HepG2 (cell line): Measurements from ENCODE around the gene CD19. TPM values are rescaled to one million over a fixed set of nuclear protein-coding genes. Genes with fewer than 3 reads are reported as not detected.

Experiments used
- ARNT ChIP-seq: fragments of 450-650 bp; IDR thresholded peaks from 2 replicates; pipeline ENCODE4 v1.6.1; 2017
- ATRX ChIP-seq: sonication (generic); formaldehyde crosslinking; IDR thresholded peaks from 2 replicates; pipeline ENCODE4 v1.4.0; 2020; ENCODE audit warnings: missing genetic modification reagents, borderline replicate concordance
- CBX1 ChIP-seq: IDR thresholded peaks from one replicate; pipeline ENCODE4 v1.6.1; 2016; ENCODE audit warnings: antibody characterized with exemption, low read depth
- DNMT3B ChIP-seq: conservative IDR thresholded peaks from 2 replicates; pipeline ENCODE4 v1.6.1; 2016; ENCODE audit warnings: missing biosample characterization, control low read depth
- DPF2 ChIP-seq: sonication (generic); formaldehyde crosslinking; IDR thresholded peaks from 2 replicates; pipeline ENCODE4 v1.4.0; 2020; ENCODE audit warnings: mild to moderate bottlenecking, low read depth, missing genetic modification reagents, borderline replicate concordance
- ETV5 ChIP-seq: IDR thresholded peaks from 2 replicates; pipeline ENCODE4 v1.6.1; 2018; ENCODE audit warnings: missing biosample characterization, missing genetic modification reagents, inconsistent platforms, borderline replicate concordance
- FOXJ3 ChIP-seq: sonication (generic); formaldehyde crosslinking; IDR thresholded peaks from 2 replicates; pipeline ENCODE4 v1.4.0; 2020; ENCODE audit warnings: missing genetic modification reagents, mild to moderate bottlenecking, borderline replicate concordance
- HNF4G ChIP-seq, 2 experiments: sonication (generic) in 1 of 2; formaldehyde crosslinking in 1 of 2; IDR thresholded peaks; 2 replicates each; pipeline versions ENCODE4 v1.4.0 to v1.6.1; 2011 to 2020; ENCODE audit warnings: borderline replicate concordance in 2 of 2, low read depth in 2 of 2, mild to moderate bottlenecking in 2 of 2, low read length in 1 of 2, missing genetic modification reagents in 1 of 2, moderate library complexity in 1 of 2
- RAD21 ChIP-seq: fragments of 450-650 bp; formaldehyde crosslinking; IDR thresholded peaks from 2 replicates; pipeline ENCODE4 v1.5.0; 2020; ENCODE audit warnings: mild to moderate bottlenecking
- TBP ChIP-seq: sonication (generic); formaldehyde crosslinking; IDR thresholded peaks from 2 replicates; pipeline ENCODE4 v1.5.0; 2020; ENCODE audit warnings: missing genetic modification reagents
- ZBTB39 ChIP-seq: sonication (generic); formaldehyde crosslinking; IDR thresholded peaks from 2 replicates; pipeline ENCODE4 v1.5.0; 2020; ENCODE audit warnings: missing genetic modification reagents
- ZIK1 ChIP-seq: sonication (generic); formaldehyde crosslinking; IDR thresholded peaks from 2 replicates; pipeline ENCODE4 v1.5.0; 2020; ENCODE audit warnings: mild to moderate bottlenecking, low read depth, missing genetic modification reagents, borderline replicate concordance
- ZNF232 ChIP-seq: sonication (generic); formaldehyde crosslinking; IDR thresholded peaks from 2 replicates; pipeline ENCODE4 v1.4.0; 2020; ENCODE audit warnings: missing genetic modification reagents, borderline replicate concordance
- ZNF292 ChIP-seq: sonication (generic); formaldehyde crosslinking; IDR thresholded peaks from 2 replicates; pipeline ENCODE4 v1.8.1; 2022; ENCODE audit warnings: mild to moderate bottlenecking, low read depth, missing genetic modification reagents, borderline replicate concordance
- ZNF343 ChIP-seq: sonication (generic); formaldehyde crosslinking; IDR thresholded peaks from 2 replicates; pipeline ENCODE4 v1.4.0; 2020; ENCODE audit warnings: mild to moderate bottlenecking, missing genetic modification reagents
- ZNF460 ChIP-seq: sonication (generic); formaldehyde crosslinking; IDR thresholded peaks from 2 replicates; pipeline ENCODE4 v1.5.1; 2020; ENCODE audit warnings: missing genetic modification reagents, mild to moderate bottlenecking, borderline replicate concordance
- ZNF580 ChIP-seq: IDR thresholded peaks from 2 replicates; pipeline ENCODE4 v1.6.1; 2016; ENCODE audit warnings: low read depth, borderline replicate concordance
- ZNF761 ChIP-seq: sonication (generic); formaldehyde crosslinking; conservative IDR thresholded peaks from 2 replicates; pipeline ENCODE4 v1.4.0; 2020; ENCODE audit warnings: mild to moderate bottlenecking, missing genetic modification reagents
- ZNF792 ChIP-seq: IDR thresholded peaks from 2 replicates; pipeline ENCODE4 v1.6.1; 2016
- ZZZ3 ChIP-seq: sonication (generic); formaldehyde crosslinking; IDR thresholded peaks from 2 replicates; pipeline ENCODE4 v1.4.0; 2020; ENCODE audit warnings: missing genetic modification reagents, mild to moderate bottlenecking, borderline replicate concordance
- polyA plus RNA-seq, 8 experiments: library from polyadenylated mRNA; depleted of rRNA in 3 of 8; stranded (reverse) in 7 of 8; unstranded in 1 of 8; fragments of >200 nt; fragmentation: Illumina TruSeq in 4 of 8; extraction: Trizol in 4 of 8; gene quantifications; 2 replicates each; pipeline versions ENCODE4 v1.2.1 to v1.2.3, GENCODE V29; 2011 to 2016; ENCODE audit warnings: low read depth in 4 of 8, missing spikeins in 1 of 8, mixed read lengths in 1 of 8; ENCODE audit not compliant: insufficient read depth in 1 of 8
- total RNA-seq, 5 experiments: library from RNA; depleted of rRNA; stranded (reverse); fragments of >200 nt; fragmentation: Illumina TruSeq; extraction: Trizol; gene quantifications; 2 replicates each; pipeline ENCODE4 v1.2.3, GENCODE V29; 2016; ENCODE audit warnings: low read depth in 1 of 5
- TF ChIP-seq, protein P1 (sequence below): sonication (generic); formaldehyde crosslinking; IDR thresholded peaks from 2 replicates; pipeline ENCODE4 v1.4.0; 2020; ENCODE audit warnings: missing genetic modification reagents, borderline replicate concordance
- TF ChIP-seq, protein P2 (sequence below): sonication (generic); formaldehyde crosslinking; IDR thresholded peaks from 2 replicates; pipeline ENCODE4 v1.5.0; 2020; ENCODE audit warnings: missing genetic modification reagents

CD19 gene
- total and polyA plus RNA-seq, 2 of the 13 experiments (the other 11 are each of a cell fraction or from before 2014, with no cell fraction given) = 0.55 to 1.1 TPM

- TF ChIP-seq ZNF761 (CRISPR knock-in tag) (0 out of 2 replicates have a peak, but pooled peaks have one; percentile 9), RAD21 (CRISPR knock-in tag) (no peak), ZNF343 (CRISPR knock-in tag) (peak; percentile 63; the same call in 1 of the 2 replicates), ZIK1 (CRISPR knock-in tag) (no peak), ZNF232 (CRISPR knock-in tag) (no peak), ZZZ3 (peak; percentile 28; the same call in 1 of the 2 replicates), ATRX (no peak), ZNF792 (CRISPR knock-in tag) (no peak), ZBTB39 (CRISPR knock-in tag) (no peak; the same call in 1 of the 2 replicates), ZNF292 (no peak), ZNF460 (CRISPR knock-in tag) (no peak), TBP (CRISPR knock-in tag) (no peak), HNF4G (IDR thresholded peaks at IDR 0.05; ENCODE audit: borderline replicate concordance, low read depth, low read length) (peak; percentile 66; the same call in 1 of the 2 replicates), HNF4G (CRISPR knock-in tag; IDR thresholded peaks at IDR 0.05; ENCODE audit: borderline replicate concordance, low read depth) (no peak), CBX1 (peak; percentile 22), FOXJ3 (CRISPR knock-in tag) (no peak), ARNT (no peak), ZNF580 (CRISPR knock-in tag) (0 out of 2 replicates have a peak, but pooled peaks have one; percentile 19), ETV5 (CRISPR knock-in tag) (no peak), DPF2 (CRISPR knock-in tag) (no peak), DNMT3B (no peak)
- TF ChIP-seq, protein P1, sequence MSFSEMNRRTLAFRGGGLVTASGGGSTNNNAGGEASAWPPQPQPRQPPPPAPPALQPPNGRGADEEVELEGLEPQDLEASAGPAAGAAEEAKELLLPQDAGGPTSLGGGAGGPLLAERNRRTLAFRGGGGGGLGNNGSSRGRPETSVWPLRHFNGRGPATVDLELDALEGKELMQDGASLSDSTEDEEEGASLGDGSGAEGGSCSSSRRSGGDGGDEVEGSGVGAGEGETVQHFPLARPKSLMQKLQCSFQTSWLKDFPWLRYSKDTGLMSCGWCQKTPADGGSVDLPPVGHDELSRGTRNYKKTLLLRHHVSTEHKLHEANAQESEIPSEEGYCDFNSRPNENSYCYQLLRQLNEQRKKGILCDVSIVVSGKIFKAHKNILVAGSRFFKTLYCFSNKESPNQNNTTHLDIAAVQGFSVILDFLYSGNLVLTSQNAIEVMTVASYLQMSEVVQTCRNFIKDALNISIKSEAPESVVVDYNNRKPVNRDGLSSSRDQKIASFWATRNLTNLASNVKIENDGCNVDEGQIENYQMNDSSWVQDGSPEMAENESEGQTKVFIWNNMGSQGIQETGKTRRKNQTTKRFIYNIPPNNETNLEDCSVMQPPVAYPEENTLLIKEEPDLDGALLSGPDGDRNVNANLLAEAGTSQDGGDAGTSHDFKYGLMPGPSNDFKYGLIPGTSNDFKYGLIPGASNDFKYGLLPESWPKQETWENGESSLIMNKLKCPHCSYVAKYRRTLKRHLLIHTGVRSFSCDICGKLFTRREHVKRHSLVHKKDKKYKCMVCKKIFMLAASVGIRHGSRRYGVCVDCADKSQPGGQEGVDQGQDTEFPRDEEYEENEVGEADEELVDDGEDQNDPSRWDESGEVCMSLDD (CRISPR knock-in tag) = no peak
- TF ChIP-seq, protein P2, sequence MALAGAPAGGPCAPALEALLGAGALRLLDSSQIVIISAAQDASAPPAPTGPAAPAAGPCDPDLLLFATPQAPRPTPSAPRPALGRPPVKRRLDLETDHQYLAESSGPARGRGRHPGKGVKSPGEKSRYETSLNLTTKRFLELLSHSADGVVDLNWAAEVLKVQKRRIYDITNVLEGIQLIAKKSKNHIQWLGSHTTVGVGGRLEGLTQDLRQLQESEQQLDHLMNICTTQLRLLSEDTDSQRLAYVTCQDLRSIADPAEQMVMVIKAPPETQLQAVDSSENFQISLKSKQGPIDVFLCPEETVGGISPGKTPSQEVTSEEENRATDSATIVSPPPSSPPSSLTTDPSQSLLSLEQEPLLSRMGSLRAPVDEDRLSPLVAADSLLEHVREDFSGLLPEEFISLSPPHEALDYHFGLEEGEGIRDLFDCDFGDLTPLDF (CRISPR knock-in tag) = no peak
Measured at GRCh38 chr16:28924762-28925385, 6.9 kb upstream of the CD19 start, which contains the start of gene RABEP2 (continued).
